Activated CD8-positive, alpha-beta memory T cell treated with anti-CD3 and anti-CD28 coated beads, Interleukin-2, amount 50 U/mL, for 1 hour (primary cell): ENCODE results near the gene IL26.

Source experiments
- DNase-seq: peaks from one replicate; pipeline ENCODE4 v3.0.0-alpha.2; 2020; ENCODE audit errors: extremely low read depth

Gene IL26

GRCh38 chr12:68225576-68226476 is at the start of gene IL26:
IL26 (minus strand) TSS chr12:68225810; CDS start chr12:68225756, 54 bp downstream.
- DNase-seq = no peak

- no peak for DNase-seq
These were observed 47.1 kb upstream of the IL26 start for GRCh38 chr12:68272732-68273131.

GRCh38 chr12:68271346-68271745 is 45.7 kb upstream of the IL26 start:
- no peak for DNase-seq

- DNase-seq = no peak
These were observed 44.7 kb upstream of the IL26 start for GRCh38 chr12:68270358-68270757.

GRCh38 chr12:68269779-68270178 is 44.2 kb upstream of the IL26 start:
- no peak for DNase-seq

- no peak for DNase-seq
These were observed 43.4 kb upstream of the IL26 start for GRCh38 chr12:68268967-68269366.

GRCh38 chr12:68267892-68268396 is 42.3 kb upstream of the IL26 start:
- no peak for DNase-seq

- DNase-seq = no peak
These were observed 39.2 kb upstream of the IL26 start for GRCh38 chr12:68264857-68265256.

GRCh38 chr12:68264158-68264855 is 38.7 kb upstream of the IL26 start:
- DNase-seq = no peak

GRCh38 chr12:68263366-68263765 is 37.8 kb upstream of the IL26 start:
- DNase-seq = no peak

GRCh38 chr12:68261896-68262295 is 36.3 kb upstream of the IL26 start:
- no peak for DNase-seq

GRCh38 chr12:68260153-68260552 is 34.5 kb upstream of the IL26 start:
- DNase-seq = no peak

- DNase-seq = no peak
These were observed 33.8 kb upstream of the IL26 start for GRCh38 chr12:68259318-68259940.

GRCh38 chr12:68253504-68253903 is 27.9 kb upstream of the IL26 start, which contains the start of gene IL22:
IL22 (minus strand) TSS chr12:68253604; CDS start chr12:68253448, 156 bp downstream.
- DNase-seq = no peak

GRCh38 chr12:68252077-68252476 is 26.5 kb upstream of the IL26 start:
- DNase-seq = no peak

- DNase-seq = no peak
These were observed 24.8 kb upstream of the IL26 start for GRCh38 chr12:68250454-68250853.

GRCh38 chr12:68247785-68248184 is 22.2 kb upstream of the IL26 start:
- no peak for DNase-seq

GRCh38 chr12:68246350-68246749 is 20.7 kb upstream of the IL26 start:
- no peak for DNase-seq

GRCh38 chr12:68245180-68246021 is 19.8 kb upstream of the IL26 start:
- DNase-seq = no peak

GRCh38 chr12:68242777-68243176 is 17.2 kb upstream of the IL26 start:
- no peak for DNase-seq

GRCh38 chr12:68240975-68241374 is 15.4 kb upstream of the IL26 start:
- no peak for DNase-seq
